Measurements from ENCODE around the gene SOX6.

SOX6 gene

DNA sequence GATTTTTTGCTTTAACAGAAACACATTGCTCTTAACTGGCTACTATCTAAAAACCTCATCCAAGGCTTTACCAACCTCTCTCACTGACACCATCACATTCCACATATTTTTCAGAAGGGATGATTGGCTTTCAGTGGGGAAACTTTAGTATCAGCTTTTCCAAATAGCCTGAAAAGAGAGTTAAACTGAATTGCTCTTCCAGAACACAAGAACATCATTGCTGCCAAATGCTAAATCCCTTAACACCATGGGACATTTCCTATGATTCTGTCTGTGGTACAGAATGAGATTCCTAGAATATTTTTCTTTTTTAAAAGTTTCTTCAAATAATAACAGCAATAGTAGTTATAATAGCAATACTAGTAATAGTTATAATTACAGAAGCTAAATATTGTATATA lies 45.4 kb downstream of the SOX6 start:
- TF ChIP-seq FOXP2 (optimal IDR thresholded peaks at IDR 0.05; ENCODE audit: borderline replicate concordance, extremely low read depth, extremely low read length, insufficient read depth) (no peak), POLR2AphosphoS5 (IDR thresholded peaks at IDR 0.05; ENCODE audit: low read depth, low read length) (no peak), TAF1 (IDR thresholded peaks at IDR 0.05; ENCODE audit: borderline replicate concordance, insufficient read depth, low read length) (no peak), SIN3A (IDR thresholded peaks at IDR 0.05; ENCODE audit: borderline replicate concordance, insufficient read depth, low read length) (no peak), REST (IDR thresholded peaks at IDR 0.05; ENCODE audit: insufficient read depth in 1 of 2, low read depth in 2 of 2, low read length in 2 of 2) (no peak)

DNA sequence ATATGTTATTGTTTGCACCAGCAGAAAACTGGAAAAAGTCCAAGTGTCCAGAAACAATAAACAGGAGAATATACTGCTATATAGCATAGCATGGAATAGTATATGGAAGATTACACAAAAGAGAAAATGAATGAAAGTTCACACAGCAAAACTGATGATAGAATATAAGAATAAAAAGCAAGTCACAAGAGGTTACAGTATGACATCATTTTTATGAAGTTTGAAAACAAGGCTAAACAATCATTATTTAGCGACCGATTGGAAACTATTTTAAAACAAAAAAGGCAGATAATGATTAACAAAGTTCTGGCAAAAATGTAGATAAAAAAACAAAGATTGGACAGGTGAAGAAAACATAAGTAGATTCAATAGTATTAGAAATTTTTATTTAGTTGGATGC lies 47.1 kb downstream of the SOX6 start:
- TF ChIP-seq FOXP2 (optimal IDR thresholded peaks at IDR 0.05; ENCODE audit: borderline replicate concordance, extremely low read depth, extremely low read length, insufficient read depth) (no peak), POLR2AphosphoS5 (IDR thresholded peaks at IDR 0.05; ENCODE audit: low read depth, low read length) (no peak), REST (IDR thresholded peaks at IDR 0.05; ENCODE audit: insufficient read depth in 1 of 2, low read depth in 2 of 2, low read length in 2 of 2) (no peak), SIN3A (IDR thresholded peaks at IDR 0.05; ENCODE audit: borderline replicate concordance, insufficient read depth, low read length) (no peak), TAF1 (IDR thresholded peaks at IDR 0.05; ENCODE audit: borderline replicate concordance, insufficient read depth, low read length) (no peak)

DNA sequence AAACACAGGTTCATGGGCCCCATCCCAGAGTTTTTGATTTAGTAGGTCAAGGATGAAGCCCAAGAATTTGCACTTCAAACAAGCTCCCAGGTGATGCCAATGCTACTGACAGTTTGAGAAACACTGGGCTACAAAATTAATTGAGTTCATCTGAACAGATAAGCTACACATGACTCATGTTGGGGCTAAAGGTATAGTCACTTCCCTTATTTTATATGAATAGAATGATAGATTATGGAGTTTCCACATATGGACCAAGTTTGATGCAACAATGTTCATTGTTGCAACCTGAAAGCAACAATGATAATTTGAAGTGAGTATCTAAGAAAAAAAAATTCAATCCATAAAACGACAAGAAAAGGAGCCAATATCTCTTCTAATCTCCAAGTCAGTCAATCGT lies 54.9 kb downstream of the SOX6 start:
- no peak for TF ChIP-seq FOXP2 (optimal IDR thresholded peaks at IDR 0.05; ENCODE audit: borderline replicate concordance, extremely low read depth, extremely low read length, insufficient read depth)
- TF ChIP-seq SIN3A (IDR thresholded peaks at IDR 0.05; ENCODE audit: borderline replicate concordance, insufficient read depth, low read length) = no peak
- TF ChIP-seq REST (IDR thresholded peaks at IDR 0.05; ENCODE audit: insufficient read depth in 1 of 2, low read depth in 2 of 2, low read length in 2 of 2) = no peak
- no peak for TF ChIP-seq TAF1 (IDR thresholded peaks at IDR 0.05; ENCODE audit: borderline replicate concordance, insufficient read depth, low read length)
- TF ChIP-seq POLR2AphosphoS5 (IDR thresholded peaks at IDR 0.05; ENCODE audit: low read depth, low read length) = no peak

GRCh38 chr11:16299884-16300782 lies 56.2 kb downstream of the SOX6 start:
- TF ChIP-seq SIN3A (IDR thresholded peaks at IDR 0.05; ENCODE audit: borderline replicate concordance, insufficient read depth, low read length) (no peak), FOXP2 (optimal IDR thresholded peaks at IDR 0.05; ENCODE audit: borderline replicate concordance, extremely low read depth, extremely low read length, insufficient read depth) (no peak), POLR2AphosphoS5 (IDR thresholded peaks at IDR 0.05; ENCODE audit: low read depth, low read length) (no peak), REST (IDR thresholded peaks at IDR 0.05; ENCODE audit: insufficient read depth in 1 of 2, low read depth in 2 of 2, low read length in 2 of 2) (no peak), TAF1 (IDR thresholded peaks at IDR 0.05; ENCODE audit: borderline replicate concordance, insufficient read depth, low read length) (no peak)
